ENCODE data around the gene SLC7A9. TPM values are rescaled to one million over a fixed set of nuclear protein-coding genes. Genes with fewer than 3 reads are reported as not detected.
"Not testable (repeated sequence)": the region's sequence is repeated elsewhere in the genome, so short reads cannot be mapped to it uniquely, and the experiment has no call there.

Gene SLC7A9
- total RNA-seq, 1 donor from 2014 or later: 0.25 TPM

- intact Hi-C loops (cut with micrococcal nuclease): not testable (repeated sequence)
These were observed 15.7 kb upstream of the SLC7A9 start for GRCh38 chr19:32885255-32885654.

GRCh38 chr19:32881766-32882165 is 12.2 kb upstream of the SLC7A9 start:
- intact Hi-C loops (cut with micrococcal nuclease): no loop called here

GRCh38 chr19:32880622-32881021 is 11.1 kb upstream of the SLC7A9 start:
- intact Hi-C loops (cut with micrococcal nuclease): no loop called here

GRCh38 chr19:32879741-32880140 is 10.2 kb upstream of the SLC7A9 start:
- intact Hi-C loops (cut with micrococcal nuclease): no loop called here

GRCh38 chr19:32878988-32879387 is 9.4 kb upstream of the SLC7A9 start:
- intact Hi-C loops (cut with micrococcal nuclease): no loop called here

- intact Hi-C loops (cut with micrococcal nuclease): no loop called here
These were observed 8.6 kb upstream of the SLC7A9 start for GRCh38 chr19:32877977-32878745.

GRCh38 chr19:32877323-32877912 is 7.9 kb upstream of the SLC7A9 start:
- intact Hi-C loops (cut with micrococcal nuclease): no loop called here

- intact Hi-C loops (cut with micrococcal nuclease): no loop called here
These were observed 7.3 kb upstream of the SLC7A9 start for GRCh38 chr19:32876919-32877285.

- intact Hi-C loops (cut with micrococcal nuclease): no loop called here
These were observed 6.8 kb upstream of the SLC7A9 start for GRCh38 chr19:32876236-32876918.

- intact Hi-C loops (cut with micrococcal nuclease): no loop called here
These were observed 5.9 kb upstream of the SLC7A9 start for GRCh38 chr19:32875428-32875827.

GRCh38 chr19:32874605-32875004 is 5.0 kb upstream of the SLC7A9 start:
- intact Hi-C loops (cut with micrococcal nuclease): no loop called here

GRCh38 chr19:32873247-32873959 is 3.8 kb upstream of the SLC7A9 start:
- intact Hi-C loops (cut with micrococcal nuclease): no loop called here

GRCh38 chr19:32872391-32872790 is 2.8 kb upstream of the SLC7A9 start:
- intact Hi-C loops (cut with micrococcal nuclease): no loop called here

- intact Hi-C loops (cut with micrococcal nuclease): no loop called here
These were observed 1.4 kb upstream of the SLC7A9 start for GRCh38 chr19:32870981-32871451.

- intact Hi-C loops (cut with micrococcal nuclease): no loop called here
These were observed 503 bp upstream of the SLC7A9 start for GRCh38 chr19:32869966-32870573.

- intact Hi-C loops (cut with micrococcal nuclease): no loop called here
These were observed 1.2 kb downstream of the SLC7A9 start for GRCh38 chr19:32868206-32868950.

- intact Hi-C loops (cut with micrococcal nuclease): not testable (repeated sequence)
These were observed 2.1 kb downstream of the SLC7A9 start for GRCh38 chr19:32867436-32867835.

GRCh38 chr19:32866564-32867265 is 2.9 kb downstream of the SLC7A9 start:
- intact Hi-C loops (cut with micrococcal nuclease): no loop called here

GRCh38 chr19:32866061-32866460 is 3.5 kb downstream of the SLC7A9 start:
- intact Hi-C loops (cut with micrococcal nuclease): no loop called here

- intact Hi-C loops (cut with micrococcal nuclease): no loop called here
These were observed 4.2 kb downstream of the SLC7A9 start for GRCh38 chr19:32865326-32865725.
